ENCODE data around the gene ANXA4.
A peak's percentile ranks its signal among the peaks of the same experiment; 100 is the strongest.
"Not testable (repeated sequence)": the region's sequence is repeated elsewhere in the genome, so short reads cannot be mapped to it uniquely, and the experiment has no call there.

ANXA4 gene

DNA sequence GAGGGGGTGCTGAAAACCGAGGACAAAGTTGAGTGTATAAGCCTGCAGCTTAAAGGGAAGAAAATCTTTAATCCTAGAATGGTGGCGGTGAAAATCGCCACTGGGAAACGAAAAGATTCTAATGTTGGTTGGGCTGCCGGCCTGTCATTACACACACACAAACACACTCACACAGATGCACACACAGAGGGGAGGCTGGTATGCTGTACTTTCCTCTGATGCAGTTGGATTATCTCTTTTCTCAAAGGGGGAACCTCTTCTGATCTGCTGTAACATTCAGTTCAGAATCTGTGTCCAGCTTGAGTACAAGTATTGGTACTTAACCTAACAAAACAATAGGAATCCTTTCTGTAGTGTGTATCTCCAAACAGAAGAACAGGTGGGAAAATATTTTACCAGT is 39.0 kb downstream of the ANXA4 start:
- no peak for DNase-seq

DNA sequence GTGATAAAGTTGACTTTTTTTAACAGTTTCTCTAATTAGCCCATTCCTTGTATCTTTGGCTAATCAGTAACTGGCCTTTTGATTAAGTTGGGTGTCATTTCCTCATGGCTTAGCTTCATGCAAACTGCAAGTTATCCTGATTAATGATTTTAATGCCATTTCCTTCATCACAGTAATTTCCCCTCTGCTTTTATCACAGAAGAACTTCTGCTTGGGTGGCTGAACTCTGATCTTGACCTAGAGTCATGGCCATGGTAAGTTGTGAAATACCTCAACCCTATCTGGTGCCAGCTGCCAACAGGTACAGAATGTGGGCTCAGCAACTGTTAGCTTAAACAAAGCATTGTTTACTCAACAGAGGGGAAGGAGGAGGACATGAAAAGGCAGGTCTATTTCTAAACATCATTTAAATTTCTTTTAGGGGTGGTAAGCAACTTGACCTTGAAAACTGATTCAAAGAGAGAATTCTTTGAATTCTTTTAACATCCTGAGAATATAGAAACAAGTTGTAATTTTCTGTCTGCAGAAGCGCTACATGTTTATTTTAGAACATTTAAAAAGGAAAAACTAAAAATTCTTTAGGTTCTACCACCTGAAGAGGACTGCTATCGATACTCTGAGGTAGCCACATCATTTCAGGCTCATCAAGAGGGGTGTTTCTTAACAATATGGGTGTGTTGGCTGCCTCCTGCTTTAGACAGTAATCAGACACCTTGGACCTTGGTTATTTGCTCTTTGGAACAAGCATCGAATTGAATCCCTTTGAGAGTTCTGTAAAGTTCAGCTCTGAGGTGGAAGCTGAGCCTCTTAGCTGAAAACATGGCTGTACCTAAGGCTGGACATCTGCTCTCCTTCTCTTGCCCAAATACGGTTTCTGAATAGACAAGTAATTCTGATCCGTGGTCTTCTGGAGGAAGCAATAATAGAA is 39.7 kb downstream of the ANXA4 start:
- DNase-seq: no peak

DNA sequence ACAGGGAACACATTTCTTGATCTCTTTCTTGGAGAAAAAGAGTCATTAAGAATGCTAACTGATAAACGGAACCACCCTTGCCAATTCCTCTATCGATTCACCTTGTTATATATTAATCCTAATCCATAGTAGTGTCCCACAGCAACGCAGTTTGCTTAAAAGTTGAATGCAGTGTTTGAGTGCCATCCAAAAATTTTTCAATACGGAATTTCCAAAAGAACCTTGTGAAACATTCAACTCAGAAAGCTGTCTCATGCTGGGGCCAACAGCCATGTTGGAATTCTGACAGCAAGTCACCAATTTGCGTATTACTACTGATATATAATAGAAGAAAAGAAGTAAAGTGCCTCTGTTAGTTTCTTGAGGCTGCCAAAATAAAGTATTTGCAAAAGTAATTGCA is 42.3 kb downstream of the ANXA4 start:
- no peak for DNase-seq

DNA sequence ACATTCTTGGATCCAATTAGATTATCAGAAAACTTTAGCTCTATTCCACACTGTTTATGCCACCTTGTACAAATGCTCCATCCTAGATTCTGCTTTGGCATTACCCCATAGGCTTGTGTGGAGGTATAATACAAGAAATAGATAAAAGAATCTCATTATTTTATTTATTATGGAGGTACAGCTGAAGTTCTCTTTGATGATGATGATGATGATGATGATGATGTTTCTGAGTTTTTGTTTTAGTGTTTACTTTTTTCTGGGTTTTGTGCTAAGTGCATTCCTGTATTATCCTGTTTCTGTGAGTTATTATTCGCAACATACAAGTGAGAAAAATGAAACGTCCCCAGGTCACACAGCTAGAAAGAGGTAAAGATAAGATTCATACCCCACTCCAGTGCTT is 43.4 kb downstream of the ANXA4 start:
- DNase-seq: no peak

DNA sequence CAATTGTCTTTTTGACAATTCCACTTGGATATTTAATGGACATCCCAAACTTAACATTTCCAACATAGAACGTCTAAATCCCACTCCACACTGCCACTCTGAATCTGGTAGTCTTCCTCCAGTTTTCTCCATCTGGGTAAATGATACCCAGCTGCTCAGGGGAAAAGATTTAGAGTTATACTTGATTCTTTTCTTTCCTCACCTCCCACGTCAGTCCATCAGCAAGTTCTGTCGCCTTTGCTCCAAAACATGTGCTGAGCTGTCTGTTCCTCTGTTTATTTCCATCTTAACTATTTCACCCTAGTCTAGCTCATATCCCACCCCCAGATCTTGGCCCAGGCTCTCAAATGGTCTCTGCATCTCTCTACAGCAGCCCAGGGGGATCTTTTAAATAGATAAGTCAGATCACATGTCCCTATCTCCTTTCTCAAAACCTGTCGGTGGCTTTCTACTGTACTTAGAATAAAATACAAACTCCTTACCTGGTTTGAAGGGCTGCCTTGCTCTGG is 44.2 kb downstream of the ANXA4 start:
- DNase-seq: no peak

DNA sequence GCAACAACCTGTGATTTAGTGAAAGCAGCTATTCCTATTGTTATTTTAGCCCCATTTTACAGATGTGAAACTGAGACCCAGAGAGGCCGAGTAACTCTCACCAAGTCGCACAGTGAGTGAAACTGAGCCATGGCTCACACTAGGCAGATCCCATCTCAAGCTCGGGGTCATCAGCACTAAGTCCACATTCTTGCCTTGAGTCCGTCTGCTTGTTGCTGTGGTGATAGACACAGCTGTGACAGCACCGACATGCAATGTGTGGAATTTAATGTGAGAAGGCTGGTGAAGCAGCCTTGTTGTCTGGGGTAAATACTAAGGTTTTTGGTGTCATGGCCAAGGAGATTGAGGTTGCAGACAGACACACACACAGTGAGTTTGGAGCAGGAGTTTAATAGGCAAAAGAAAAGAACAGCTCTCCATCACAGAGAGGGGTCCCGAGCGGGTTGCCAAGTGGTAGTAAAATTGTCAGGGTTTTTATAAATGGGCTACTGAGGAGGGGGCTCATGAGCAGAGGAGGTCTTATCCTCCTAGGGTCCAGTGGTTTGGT is 47.3 kb downstream of the ANXA4 start:
- no peak for DNase-seq

DNA sequence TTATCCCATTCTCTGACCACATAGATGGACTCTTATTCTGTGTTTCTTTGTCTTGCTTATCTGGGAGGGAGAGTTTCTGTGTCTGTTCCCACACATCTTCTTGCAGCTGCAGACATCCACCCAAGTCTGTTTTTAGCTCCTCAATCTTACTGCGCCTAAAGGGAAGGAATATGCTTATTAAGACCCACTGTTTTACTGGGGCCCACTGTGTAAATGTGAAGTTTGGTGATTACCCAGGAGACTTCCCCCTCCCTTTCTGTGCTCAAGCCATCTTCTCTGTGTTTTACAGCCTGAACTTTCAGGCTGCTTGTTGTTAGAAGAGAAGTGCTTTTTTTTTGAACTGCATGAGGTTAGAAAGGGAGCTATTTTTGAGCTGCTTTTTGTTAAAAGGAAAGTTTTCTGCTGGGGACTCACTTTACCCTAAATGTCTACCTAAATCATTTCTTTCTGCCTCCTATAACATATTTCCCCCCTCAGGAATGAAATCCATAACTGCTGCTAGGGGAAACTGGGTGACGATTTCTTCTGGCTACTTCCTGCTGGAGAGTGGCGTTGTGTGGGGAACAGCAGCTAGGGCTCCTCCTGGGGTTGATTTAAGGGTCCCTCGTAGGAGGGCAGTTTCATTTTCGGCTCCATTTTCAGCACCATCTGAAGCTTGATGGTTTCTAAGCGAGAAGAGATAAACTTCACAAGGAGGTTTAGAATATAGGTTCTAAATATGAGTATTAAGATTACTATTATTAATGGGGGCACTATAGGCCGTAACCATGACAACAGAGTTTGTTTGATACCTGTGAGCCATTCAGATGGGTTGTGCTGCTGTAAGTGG is 48.1 kb downstream of the ANXA4 start:
- DNase-seq: no peak

DNA sequence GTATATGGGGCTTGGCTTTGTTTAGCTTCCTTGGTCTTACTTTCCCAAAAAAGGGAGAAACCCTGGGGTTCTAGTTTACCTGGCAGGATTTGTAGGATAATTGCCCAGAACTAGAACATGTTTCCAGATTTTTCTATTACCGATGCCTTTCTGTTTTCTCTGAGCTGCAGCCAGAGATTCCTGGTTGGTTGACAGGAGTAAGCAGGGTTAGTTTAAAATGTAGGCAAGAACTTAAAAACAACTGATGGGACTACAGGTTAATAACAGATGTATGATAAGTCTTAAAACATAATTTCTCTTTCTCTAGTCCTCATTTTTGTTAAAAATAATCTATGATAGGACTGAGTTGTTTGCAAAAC is 48.6 kb downstream of the ANXA4 start:
- no peak for DNase-seq

DNA sequence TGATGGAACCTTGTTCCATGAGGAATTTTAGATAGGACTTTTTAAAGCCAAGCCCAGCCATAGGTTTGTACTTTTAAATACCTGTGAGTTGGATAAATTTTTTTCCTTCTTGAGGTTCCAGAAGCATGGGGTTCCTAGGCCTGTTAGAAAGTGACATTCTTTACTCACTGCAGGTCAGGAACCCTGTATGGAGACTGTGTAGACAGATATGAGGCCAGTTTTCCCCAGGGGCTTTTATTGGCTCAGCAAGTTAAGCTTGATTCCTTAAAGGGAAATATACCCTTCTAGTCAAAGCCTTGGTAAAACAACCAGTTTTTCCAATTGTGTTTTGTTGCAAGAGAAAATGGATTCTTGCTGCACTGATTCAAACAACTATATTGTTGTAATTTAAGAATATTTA is 49.1 kb downstream of the ANXA4 start:
- no peak for DNase-seq

DNA sequence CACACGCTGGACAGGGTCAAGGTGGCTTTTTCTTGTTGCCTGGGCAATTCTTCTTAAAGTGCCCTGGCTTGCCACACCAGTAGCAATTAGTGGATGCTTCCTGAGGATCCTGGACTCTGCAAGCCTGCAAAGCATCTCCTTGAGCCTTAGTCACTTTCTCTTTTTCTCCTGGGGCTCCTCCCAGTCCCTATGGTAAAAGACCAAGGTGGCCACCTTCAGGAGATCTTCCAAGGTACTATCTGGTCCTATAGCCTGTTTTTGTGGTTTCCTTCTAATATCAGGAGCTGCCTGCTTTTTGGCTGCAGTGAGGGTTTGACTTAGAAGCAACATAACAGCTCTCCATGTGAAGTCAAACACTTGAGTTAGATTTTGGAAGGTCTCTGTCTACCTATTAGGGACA is 54.2 kb downstream of the ANXA4 start:
- no peak for DNase-seq

DNA sequence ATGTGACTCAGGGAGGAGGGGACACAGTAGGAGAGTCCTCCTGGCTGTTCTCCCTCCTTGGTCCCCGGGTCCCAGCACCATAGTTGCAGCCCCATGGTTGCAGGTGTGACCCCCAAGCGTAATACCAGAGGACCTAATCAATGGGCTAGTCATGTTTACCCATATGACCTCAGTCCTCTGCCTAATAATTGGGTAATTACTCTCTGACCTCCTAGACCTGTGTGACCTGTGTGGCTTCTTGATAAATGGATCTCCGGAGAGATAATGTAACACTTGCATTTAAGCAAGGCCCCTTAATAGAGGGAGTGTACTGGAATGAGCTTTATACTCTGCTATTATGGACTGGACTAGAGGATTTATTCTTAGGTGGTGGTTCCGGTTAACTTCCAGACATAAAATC is 55.3 kb downstream of the ANXA4 start:
- no peak for DNase-seq

DNA sequence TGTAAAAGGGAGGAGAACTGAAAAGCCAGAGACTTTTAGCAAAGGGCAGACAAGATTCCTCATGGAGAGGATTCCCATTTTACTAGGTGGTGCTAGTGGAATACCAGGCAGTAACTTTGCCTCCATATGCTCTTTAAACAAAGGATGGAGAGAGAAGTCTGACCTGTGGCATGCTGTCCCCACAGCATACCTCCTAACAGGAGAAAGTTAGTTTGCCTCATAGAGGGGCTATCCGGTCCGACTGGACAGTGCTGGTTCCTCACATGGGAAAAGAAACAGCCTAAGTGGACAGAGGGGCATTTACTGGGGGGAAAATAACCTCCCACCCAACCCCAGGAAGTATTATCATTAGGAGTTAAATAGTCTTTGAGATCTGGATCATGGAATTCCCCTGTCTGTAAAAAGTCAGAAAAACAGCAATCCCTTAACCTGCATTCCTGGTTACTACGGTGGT is 55.9 kb downstream of the ANXA4 start:
- no peak for DNase-seq

DNA sequence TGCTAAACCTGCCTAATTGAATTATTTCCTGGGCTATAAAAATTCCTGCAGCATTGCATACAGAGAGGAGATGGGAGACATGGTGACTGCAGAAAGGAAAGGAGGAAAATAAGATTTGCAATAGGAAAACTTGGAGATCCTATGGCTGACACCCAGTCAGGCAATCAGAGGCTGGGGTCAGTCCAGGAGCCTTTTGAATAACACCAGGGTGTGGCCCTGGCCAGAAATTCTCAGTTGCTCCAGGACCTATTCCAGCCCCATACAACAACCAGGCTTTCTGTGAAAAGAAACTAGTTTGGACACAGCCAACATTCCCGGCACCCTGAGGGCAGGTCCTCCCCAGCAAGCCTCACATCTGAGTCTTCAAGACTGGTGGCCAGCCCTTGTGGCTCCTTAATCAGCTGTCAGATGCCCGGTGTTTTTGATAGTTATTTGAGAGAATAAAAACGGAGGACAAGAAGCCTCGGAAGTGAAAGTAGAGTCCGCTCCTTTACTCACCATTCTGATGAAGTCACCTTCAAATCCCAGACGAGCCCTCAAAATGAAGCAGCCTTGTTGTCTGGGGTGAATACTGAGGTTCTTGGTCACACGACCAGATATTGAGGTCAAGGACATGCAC is 56.5 kb downstream of the ANXA4 start:
- no peak for DNase-seq

DNA sequence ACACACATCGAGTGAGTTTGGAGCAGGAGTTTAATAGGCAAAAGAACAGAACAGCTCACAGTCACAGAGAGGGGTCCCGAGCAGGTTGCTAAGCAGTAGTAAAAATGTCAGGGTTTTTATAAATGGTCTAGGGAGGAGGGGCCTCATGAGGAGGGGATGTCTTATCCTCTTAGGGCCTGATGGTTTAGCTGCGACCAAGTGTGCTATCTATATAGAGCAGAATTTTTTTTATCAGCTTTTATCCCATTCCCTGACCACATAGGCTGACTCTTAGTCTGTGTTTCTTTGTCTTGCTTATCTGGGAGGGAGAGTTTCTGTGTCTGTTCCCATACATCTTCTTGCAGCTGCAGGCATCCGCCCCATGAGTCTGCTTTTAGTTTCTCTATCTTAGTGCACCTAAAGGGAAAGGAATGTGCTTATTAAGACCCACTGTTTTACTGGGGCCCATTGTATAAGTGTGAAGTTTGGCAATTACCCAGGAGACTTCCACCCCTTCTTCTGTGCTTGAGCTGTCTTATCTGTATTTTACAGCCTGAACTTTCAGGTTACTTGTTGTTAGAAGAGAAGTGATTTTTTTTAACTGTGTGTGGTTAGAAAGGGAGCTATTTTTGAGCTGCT is 57.1 kb downstream of the ANXA4 start:
- DNase-seq: no peak

DNA sequence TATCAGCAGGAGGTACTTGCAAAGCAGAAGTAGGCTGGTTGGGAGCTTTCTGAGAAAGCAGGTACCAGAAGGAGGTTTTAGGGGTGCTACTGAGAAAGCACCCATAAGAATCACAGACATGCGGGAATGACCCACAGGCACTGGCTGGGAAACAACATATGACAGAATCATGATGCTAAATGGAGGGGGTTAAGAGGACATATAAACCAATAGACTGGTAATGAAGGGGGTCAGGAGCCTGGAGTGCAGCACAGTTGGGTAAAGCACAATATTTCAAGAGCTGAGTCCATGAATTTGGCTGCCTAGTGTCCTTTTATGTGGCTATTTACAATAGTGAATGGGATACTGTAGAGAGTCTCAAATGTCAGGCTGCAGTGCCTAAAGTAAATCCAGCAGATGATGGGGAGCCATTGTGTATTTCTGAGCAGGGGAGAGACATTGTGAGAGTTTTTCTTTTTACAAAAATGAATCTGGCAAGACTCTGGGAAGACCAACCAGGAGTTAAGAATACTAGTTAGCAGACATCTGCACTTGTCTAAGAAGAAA is 59.9 kb downstream of the ANXA4 start:
- DNase-seq: no peak

DNA sequence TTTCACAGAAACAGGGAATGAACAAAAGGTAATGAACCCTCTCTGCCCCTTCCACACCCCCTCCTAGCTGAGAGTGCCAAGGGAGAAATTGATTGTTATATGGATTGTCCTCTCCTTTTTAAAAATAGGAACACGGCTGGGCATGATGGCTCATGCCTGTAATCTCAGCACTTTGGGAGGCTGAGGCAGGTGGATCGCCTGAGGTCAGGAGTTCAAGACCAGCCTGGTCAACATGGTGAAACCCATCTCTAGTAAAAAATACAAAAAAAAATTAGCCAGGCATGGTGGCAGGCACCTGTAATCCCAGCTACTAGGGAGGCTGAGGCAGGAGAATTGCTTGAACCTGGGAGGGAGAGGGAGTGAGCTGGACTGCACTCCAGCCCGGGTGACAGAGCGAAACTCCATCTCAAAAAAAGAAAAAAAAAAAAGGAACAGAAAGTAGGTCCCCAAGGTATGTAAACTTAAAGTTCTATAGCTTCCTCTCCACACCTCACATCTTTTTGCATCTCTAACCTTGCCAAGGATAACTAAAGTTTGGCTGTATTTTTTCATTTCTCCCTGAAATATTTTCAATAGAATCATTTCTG is 60.9 kb downstream of the ANXA4 start:
- DNase-seq: not testable (repeated sequence)

DNA sequence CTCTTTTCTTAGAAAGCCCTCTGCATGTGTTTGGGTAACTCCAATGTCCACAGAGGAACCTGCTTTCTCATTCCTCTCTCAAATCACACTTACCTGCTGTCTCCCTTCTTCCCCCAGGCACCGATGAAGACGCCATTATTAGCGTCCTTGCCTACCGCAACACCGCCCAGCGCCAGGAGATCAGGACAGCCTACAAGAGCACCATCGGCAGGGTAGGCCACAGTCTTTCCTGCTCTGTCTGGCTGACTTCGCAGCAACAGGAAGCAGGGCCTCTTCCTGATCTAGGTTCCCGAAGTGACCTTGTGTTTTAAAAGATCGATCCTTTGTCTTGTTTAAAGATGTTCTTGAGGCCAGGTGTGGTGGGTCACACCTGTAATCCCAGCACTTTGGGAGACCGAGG is 62.5 kb downstream of the ANXA4 start:
- DNase-seq: peak in 1 of 6 experiments; percentile 11

DNA sequence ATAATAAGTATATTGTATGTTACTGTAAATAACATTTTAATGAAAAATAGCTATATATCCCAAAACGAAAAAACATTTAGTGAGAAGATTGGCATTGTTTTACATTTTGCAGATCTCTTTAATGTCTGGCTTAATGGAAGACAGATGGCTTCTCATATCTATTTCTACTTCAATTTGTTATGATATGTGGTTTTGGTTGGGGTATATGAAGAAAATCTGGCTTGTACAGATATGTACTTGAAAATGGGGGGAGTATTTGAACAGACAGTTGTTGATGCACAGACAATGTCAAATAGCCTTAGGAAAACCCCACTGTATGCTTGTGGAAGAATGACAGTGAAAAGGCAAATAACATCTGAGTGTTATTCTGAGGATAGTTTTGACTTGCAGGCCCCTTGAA is 64.0 kb downstream of the ANXA4 start:
- no peak for DNase-seq

DNA sequence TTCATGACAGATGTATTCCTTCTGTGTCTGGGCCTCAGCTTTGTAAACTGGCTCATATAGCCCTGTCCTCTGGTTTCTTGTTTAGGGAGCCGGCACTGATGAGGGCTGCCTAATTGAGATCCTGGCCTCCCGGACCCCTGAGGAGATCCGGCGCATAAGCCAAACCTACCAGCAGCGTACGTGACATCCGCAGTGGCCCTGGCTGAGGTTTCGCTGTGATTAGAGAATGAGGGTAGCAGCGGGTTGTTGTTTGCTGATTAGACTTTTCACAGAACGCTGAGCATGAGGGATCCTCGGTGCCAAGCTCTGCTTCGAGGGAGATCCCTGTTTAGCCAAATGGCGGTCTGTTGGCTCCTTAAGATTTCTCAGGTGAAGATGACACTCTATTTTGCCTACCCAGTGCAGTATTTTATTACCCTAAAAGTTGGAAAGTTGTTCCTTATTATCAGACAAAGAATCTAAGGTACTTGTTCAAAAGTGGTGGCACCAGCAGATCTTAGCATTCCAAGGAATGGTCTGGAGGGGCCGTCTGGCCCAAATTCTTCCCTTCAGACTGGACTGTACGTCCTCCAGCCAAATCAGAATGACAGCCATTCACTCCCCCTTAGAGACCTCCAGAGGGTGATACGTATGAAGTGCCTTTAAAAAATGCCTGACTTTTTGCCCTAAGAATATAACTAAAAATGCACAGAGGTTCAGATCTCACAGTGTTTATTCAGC is 66.0 kb downstream of the ANXA4 start:
- no peak for DNase-seq

DNA sequence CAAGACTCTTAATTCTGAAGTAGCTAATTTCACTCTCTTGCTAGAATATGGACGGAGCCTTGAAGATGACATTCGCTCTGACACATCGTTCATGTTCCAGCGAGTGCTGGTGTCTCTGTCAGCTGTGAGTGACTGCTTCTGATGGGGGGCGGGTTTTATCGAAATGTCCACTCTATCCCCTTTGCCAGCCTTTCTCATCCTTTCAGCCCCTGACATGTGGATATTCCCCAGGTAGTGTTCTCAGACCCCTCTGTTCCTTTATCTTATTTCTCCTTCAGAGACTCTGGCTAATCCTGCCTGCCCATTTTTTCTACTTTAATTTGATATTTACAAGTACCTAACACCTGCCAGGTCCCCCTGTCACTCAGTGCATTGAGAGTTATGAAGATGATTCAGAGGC is 68.6 kb downstream of the ANXA4 start:
- no peak for DNase-seq

DNA sequence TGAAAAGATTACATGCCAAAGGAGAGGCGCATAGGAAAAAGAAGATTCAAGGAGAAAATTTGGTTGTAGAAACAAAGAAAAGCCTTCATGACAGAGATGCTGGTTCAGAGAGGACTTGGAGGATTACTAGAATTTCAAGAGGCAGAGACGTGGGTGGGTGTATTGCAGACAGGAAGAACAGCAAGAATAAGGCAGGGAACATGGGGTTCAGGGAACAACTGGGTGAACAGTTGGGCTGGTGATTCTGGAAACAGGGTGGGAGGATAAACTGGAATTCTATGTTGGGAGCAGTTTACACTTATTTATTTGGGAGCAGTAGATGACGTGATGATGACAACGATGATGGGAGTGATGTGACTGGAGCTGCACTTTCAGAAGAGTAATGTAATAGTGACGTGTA is 69.1 kb downstream of the ANXA4 start:
- no peak for DNase-seq

All from stimulated activated naive CD4-positive, alpha-beta T cell (primary cell).